Stimulated activated CD4-positive, alpha-beta T cell treated with anti-CD3 and anti-CD28 coated beads, Interleukin-2, amount 100 ng/mL, for 48 hours (primary cell): ENCODE measurements around the gene TDRD9.

ENCODE experiments used
- DNase-seq, 2 donors: peaks; one replicate each; pipeline ENCODE4 v3.0.0-alpha.2; 2020

TDRD9 gene

DNA sequence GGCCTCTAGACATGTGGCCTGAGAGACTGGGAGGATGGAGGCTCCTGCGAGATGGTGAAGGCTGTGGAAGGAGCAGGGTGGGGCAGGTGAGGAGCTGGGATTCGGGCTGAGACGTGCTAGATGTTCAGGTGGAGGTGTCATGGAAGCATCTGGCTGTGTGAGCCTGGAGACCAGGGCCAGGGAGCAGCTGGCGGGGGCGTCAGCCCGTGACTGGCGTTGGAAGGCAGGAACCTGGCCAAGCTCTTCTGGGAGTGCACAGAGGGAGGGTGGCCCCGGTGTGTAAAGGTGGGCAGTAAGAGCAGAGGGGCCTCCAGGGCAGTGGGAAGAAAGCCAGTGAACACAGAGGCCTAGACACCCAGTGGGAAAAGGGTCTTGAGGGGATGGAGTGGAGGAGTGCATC is 69.1 kb downstream of the TDRD9 start:
- no peak for DNase-seq

DNA sequence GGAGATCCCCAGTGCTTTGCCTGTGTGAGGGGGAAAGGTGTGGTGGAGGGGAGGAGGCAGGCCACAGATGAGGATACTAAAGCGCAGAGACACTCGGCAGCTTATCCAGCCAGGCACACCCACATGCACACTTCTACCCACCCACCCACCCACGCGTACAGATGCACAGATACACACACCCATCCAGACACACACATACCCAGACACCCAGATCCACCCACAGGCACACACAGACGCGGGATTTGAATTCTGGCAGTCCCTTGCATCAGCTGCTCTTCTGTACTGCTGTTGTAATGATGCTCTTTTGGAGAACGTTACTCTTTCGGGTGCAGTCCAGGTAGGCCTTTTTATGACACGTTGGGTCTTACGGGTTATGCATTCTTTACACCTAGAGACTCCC is 69.8 kb downstream of the TDRD9 start:
- DNase-seq = no peak

DNA sequence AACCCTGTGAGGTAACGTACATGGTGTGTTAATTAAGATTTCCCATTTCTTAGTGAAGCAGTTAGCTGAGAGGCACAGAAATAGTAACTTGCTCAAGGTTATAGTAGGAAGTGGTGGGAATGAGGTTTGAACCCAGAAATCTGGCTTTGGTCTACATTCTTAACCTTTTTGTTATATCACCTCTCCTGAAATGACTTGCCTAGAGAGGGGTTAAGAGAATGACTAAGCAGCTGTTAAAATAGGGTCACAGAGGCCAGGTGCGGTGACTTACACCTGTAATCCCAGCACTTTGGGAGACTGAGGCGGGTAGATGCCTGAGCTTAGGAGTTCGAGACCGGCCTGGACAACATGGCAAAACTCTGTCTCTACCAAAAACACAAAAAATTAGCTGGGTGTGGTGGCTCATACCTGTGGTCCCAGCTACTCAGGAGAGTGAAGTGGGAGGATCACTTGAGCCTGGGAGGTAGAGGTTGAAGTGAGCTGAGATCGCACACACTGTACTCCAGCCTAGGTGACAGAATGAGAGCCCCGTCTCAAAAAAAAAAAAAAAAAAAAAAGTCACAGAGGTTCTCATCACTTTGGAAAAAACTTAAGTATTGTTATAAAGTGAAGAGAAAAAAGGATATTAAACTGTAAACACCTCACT is 71.7 kb downstream of the TDRD9 start:
- DNase-seq = no peak

DNA sequence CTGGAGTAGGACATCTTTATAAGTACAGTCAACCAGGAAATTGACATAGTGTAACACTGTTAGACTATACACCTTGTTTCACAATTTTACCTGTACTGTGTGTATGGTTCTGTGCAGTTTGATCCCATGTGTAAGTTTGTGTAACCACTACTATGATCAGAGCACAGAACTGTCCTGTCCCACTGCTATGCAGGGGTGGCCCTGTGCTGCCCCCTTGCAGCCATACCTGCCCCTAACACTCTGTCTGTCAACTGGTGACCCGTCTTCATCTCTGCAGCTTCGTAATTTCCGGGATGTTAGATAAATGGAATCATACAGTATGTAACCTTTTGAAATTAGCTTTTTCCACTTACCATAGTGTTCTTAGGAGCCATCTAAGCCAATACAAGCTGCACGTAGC is 72.7 kb downstream of the TDRD9 start:
- no peak for DNase-seq

DNA sequence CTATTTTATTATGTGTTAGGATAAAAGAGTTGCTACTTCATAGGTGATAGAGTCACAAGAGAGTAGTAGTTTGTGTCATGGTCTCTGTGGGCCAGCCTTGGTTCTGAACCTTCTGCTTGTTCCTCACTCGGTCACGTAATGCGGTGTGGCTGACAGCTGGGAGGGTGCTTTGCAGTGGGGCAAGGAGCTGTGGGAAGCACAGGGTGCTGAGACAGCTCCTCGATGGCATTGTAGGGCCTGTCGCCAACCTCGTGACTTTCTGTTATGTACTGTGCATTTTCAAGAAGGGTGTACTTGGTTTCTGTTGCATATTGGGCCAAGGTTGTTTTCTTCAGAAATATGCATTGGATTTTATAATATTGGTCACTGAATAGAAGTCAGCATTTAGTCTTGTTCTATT is 75.4 kb downstream of the TDRD9 start:
- DNase-seq = no peak

DNA sequence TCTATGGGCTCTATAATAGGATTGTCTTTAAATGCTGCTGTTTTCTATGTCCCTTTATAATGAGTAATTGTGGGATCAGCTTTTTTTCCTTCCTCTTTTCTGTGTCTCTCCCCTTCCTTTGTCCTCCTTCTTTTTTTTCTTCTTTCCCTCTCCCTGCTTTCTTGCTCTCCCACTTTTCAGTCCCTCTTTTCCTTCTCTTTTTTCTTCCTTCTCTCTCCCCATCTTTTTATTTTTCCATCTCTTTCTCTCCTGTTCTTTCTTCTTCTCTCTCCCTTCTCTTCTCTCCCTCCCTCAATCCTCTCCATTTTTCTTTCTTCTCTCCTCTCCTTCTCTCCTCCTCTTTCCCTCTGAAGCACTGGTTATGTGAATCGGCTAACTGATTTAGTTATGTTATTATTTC is 76.6 kb downstream of the TDRD9 start:
- no peak for DNase-seq

DNA sequence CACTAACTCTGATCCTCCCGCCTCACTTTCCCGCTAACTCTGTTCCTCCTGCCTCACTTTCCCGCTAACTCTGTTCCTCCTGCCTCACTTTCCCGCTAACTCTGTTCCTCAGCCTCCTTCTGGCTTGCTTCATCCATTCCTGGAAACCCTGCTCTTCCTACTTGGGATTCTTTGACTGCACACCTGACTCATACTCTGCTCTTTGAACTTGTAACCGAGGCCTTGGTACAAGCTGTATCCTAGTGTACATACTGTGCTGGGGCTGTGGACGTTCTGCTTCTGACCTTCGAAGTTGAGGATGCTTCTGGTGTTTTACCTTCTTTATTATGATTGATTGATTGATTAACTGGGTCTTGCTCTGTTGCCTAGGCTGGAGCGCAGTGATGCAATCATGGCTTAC is 77.2 kb downstream of the TDRD9 start:
- DNase-seq = no peak

DNA sequence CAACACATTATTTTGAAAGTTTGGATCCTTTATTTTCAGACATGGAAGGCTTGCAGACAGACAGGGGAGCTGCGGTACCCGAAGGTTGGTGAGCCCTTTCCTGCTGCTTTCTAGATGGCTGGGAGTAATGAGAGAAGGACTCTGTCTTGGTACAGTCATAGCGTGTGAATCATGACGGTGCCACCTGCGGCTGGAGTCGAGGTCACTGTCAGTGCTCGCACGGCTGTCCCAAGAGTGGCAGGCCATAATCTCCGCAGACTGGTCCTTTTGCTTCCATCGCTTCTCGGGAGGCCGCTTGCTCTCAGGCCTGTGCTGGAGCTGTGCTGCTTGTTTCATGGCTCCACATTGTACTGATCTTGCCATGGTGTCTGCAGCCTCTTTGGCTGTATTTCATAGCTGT is 78.9 kb downstream of the TDRD9 start:
- DNase-seq = no peak

DNA sequence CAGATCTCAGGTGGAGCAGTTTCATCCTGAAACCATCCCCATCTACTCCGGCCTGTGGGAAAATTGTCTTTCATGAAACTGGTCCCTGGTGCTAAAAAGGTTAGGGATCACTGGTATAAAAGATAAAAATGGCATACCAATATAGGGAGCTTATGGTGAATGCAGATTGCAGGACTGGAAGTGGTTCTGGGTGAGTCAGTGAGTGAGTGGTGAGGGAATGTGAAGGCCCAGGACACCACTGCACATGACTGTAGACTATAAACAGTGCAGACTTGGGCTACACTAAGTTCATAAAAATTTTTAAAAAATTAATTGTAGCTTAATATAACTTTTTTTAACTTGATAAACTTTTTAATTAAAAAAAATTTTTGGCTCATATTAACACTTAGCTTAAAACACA is 81.0 kb downstream of the TDRD9 start:
- no peak for DNase-seq

DNA sequence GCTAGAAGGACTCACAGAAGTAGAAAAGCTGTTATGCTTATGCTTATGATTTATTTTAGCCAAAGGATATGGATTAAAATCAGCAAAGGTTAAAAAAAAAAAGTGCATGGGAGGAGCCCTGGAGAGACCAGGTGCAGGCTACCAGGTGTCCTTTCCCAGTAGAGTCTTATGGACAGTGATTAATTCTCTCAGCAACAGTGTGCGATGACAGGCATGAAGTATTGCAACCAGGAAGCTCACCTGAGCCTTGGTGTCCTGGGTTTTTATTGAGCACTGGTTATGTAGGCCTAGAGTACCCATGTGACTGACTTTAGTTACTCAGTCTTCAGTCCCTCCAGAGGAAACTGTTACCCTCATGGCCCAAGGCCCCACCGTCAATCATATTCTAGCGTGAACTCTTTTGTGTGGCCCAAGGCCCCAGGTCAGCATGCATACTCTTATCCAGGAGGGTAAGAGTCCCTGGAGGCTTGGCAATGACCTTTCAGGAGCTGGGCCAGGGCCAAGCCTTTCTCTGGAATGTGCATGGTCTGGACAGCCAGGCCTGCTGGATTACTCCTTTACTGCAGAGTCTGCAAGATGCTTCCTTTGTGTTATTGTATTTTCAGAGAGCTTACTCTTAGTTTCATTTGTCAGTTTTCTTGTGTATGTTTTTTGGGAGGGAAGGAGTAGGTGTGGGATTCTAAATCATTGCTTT is 83.7 kb downstream of the TDRD9 start:
- DNase-seq = no peak

DNA sequence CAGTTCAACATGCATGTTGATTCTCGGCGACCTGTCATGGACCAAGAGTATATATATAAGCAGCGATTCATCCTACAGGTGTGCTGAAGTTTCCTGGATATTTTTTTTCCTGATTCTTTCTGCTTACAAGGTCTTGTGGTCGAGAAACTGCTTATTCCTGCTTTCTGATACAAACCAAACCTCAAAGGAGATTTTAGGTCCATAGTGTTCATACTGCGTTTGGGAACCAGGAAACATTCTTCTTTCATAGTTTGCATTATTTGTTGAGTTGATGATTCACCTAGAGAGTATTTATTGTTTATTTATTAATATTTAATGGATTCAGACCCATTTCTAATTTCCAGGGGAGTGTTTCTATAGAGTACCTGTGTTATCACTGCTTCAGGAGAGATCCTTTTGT is 86.5 kb downstream of the TDRD9 start:
- DNase-seq = no peak

DNA sequence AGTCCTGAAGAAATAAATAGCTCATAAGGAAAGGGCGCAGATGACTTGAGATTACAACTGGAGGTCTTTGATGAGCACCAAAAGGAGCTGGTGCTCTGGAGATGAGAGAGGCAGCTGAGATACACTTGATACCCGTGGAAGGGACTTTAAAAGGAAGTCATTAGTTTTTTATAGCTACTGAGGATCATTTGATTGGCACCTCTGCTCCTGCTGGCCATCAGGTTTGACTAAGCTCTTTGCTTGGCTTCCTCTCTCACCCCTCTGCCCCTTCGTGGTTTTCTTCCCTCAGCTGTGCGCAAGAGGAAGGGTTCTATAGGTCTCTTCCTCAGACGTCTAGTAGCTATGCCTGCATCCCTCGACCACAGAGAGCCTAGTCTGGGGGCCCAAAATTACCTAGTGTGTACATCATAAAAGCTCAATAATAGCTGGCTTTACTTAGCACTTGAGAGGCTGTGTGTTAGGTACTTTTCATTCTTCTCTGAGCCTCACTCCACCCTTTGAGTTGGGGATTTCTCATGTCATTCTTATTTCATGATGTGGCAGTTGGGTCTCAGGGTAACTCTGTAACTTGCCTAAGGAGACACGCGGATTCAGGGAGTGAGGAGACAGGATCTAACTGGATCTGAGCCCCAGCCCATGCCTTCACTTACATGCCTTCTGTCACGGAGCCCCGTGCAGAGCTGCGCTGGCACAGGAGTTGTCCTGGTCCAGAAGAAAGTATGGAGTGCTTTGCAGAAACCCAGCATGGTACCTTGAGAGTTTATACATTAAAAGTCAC is 88.8 kb downstream of the TDRD9 start:
- DNase-seq = no peak

DNA sequence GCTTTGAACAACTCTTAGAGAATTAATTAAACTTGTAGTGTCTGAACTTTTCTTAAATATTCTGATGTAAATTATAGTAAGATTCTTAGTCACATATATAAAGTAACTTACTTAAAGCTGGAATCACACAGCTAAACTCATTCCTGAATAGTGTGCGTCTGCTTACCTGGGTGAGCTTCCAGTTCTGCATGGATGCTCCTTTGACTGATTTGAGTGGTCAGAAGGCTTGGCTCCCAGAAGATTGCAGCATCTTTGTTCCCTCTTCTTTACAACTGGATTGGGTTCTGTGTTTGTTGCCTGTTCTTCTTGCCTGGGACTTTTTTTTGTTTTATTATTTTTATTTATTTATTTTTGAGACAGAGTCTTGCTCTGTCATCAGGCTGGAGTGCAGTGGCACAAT is 90.8 kb downstream of the TDRD9 start:
- DNase-seq = no peak

DNA sequence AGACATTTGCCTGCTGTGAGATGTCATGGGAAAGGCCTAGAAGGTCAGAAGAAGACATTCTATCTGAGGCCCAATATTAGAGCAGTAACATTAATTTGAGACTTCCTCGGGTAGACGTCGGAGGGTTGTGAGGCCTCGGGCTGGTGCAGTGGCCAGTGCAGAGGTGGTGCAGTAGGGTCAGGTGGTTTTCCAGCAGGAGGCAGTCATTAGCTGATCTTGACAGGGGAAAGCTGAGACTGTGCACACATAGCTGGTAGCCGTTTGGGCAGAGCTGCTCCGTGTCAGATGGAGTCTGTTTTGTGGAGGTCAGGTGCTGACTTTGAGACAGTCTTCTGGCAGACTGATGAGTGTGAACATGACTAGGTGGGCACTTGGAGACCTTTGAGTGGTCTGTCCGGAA is 91.5 kb downstream of the TDRD9 start:
- DNase-seq = no peak

DNA sequence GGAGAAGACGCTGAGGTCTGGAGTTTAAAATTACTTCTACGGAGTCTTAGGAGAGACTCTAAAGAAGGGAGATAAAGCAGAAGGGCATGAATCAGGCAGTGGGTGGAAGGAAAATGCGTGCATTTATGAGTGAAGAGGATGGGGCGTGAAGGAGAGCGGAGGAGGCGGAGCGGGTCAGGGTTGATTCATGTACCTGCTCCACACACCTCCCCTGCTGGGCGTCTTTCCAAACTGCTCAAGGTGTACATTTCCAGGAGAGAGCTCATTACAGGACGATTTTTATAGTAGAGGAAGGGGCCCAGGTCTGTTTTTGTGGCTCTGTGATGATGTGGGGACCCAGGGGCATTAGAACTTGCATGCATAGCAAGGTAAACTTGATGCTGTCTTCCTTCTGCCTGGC is 92.2 kb downstream of the TDRD9 start:
- DNase-seq = no peak

DNA sequence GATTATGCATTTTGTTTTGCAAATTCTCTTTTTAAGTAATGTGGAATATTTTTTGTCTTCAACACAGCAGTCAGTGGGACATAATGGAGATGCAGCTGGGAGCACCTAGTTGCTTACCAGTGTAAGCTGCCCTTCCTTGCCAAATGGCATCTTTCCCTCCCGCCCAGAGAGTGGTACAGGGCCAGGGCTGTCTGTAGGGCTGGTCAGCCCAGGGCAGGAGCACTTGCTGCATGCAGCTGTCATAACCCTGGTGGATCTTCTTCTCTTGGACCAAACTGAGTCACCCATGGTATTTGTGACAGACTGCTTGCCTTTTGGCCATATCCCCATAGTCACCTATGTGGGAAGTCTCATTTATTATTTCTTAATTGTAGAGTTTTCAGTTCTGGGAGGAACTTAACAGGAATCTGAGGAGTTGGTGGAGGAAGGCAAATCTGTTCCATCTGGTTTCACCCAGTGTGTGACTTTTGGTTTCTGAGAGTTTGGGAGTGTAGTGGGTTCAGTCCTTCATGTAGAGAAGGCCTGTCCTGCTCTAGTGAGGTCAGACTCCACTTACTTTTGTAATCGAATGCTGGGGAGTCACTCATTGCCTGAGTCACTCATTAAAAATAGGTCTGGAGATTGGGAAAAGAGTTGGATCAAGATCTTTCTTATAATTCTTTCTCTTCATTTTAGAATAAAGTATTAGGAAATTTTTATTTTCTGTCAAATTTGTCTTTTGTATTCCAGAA is 95.2 kb downstream of the TDRD9 start:
- no peak for DNase-seq

DNA sequence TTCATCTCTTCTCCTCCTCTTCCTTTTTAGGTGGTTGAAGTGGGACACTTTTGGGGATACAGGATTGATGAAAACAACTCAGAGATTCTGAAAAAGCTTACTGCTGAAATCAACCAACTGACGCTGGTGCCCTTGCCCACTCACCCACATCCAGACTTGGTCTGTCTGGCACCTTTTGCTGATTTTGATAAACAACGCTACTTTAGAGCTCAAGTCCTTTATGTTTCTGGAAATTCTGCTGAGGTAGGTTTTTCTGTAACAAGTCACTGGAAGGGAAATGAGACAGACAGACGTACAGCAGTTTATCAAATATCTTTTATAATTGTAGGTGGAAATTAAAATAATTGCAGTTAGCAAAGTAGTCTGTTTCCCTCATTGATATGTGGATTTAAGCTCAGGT is 97.3 kb downstream of the TDRD9 start:
- DNase-seq = no peak

DNA sequence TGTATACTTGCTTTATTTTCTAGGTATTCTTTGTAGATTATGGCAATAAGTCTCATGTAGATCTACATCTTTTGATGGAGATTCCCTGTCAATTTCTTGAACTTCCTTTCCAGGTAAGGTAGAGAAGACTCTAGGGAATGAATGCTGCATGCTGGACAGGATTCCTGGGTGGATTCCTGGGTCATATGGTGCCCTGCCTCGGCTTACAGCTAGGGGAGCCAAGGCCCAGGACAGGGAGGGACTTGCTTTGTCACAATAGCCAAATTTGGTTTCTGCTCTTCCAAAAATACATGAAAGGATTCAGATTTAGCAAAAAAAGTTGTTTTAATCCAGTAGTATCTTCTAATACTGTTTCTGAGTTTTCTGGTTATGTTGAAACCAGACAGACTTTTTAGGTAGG is 97.8 kb downstream of the TDRD9 start:
- no peak for DNase-seq

DNA sequence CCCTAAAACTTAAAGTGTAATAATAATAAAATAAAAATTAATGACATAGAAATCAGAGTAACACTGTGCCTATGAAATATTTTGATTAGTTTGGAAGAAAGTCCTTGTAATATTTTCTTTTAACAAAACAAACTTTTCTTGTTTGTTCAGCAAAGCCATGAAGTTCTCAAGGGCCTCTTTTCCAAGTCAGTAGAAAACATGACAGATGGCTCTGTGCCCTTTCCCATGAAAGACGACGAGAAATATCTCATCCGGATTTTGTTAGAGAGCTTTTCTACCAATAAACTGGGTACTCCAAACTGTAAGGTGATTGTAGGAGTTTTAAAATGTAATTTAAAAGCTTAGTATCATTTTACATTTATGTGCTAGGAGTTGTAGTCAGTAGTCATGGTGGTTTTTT is 102.7 kb downstream of the TDRD9 start:
- no peak for DNase-seq

DNA sequence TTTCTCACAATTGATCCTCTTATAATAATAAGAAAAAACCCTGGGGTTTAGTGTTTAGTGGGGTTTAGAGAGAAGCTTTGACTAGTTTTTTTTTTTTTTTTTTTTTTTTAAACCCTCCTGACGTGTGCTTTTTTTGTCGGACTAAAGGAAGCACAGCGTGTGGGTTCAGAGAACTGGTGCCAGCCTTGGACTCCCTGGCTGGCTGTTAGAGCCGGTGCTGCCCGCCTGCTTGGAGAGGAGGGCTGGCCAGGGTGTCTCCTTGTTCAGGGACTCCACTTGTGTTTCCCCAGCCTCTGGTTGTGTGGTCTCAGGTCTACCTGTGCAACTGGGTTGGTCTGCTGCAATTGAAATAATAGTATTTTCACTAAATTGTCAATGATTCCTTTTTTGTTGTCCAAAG is 103.1 kb downstream of the TDRD9 start:
- DNase-seq = no peak

DNA sequence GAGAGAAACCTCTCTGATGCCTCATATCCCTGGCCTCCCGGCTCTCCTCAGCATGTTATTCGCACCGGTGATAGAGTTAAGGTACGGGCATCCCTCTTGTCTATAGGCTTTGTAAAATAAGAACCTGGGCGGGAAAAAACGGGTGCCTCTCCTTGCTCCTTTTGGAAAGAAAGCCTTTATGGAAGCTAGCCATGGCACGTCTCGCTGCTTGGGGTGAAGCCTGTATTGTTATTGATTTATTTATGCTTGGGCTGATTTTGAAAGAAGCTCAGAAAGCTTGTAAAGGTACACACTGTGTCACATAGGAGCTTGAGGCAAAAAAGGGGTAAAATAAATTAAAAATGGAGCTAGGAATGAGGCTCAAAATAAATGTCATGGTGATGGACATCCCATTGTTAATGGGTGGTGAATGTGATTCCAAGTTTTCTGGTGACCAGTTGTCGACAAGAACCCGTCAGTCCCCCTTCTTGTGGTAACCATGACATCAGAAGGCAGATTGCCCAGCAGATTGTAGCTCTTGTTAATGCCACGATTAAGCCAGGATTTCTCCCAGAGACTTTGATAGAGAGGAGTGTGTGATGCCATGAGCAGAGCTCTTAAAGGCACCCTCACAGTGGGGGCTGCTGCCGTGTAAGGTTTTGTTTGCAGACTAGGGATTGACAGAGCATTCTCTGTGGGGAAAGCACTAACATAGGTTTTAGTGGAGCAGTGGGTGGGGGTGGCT is 106.9 kb downstream of the TDRD9 start:
- DNase-seq = no peak

DNA sequence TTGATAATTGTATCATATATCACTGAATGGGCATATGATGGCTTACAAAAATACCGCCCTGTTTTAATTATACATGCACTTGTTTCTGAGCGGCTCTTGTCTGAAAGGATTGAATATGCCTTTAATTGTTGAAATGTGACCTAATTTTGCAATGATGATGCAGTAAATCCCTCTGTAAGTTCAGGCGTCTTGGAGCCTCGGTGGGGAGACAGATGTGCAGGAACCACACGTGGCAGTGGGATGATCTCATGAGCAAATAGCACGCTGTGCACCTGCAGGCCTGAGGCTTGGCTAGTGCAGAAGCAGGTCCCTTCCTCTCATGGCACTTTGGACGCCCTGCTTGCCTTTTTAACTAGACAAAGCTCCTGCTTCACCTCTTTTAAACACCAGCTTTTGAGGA is 108.0 kb downstream of the TDRD9 start:
- no peak for DNase-seq

DNA sequence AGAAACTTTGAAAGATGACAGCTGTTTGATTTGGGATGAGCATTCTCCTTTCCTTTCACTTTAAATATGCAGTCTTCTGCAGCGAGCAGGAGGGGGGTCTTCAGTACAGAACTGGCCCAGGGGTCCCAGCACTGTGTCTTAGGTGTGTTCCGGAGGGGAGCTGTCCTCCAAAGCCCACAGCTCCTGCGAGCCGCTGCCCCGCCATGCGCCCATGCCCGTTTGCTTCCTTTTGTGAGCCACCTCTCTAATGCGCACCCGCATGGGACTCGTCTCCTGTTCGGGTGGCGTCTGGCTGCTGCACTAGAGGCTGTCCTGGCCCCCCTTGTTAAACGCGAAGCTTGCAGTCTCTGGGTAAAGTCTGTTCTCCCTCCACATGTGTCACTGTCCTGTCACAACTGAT is 108.8 kb downstream of the TDRD9 start:
- DNase-seq = no peak
